GM21576 (cell line): ENCODE results near the gene FARS2.

ENCODE experiments used
- ATAC-seq: cut with Tn5 transposase; IDR thresholded peaks from one replicate; pipeline ENCODE4 v1.9.1; 2021; ENCODE audit warnings: mild to moderate bottlenecking, moderate library complexity; ENCODE audit not compliant: unreplicated experiment

Gene FARS2

DNA sequence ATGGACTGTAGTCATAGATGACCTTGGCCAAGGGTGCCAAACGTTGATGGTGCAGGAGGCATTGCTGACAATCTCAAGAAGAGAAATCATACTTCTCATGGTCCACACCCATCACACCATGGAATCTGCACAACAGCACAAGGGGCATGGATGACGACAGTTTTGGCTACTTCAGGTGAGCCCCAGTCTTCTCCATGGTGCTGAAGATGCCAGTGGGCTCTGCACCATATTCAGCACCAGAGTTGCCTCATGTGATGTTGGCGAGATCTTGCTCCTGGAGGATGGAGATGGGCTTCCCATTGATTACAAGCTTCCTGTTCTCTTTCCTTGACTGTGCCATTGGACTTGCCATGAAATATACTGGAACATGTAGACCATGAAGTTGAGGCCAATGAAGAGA is 556.6 kb downstream of the FARS2 start:
- no peak for ATAC-seq

GRCh38 chr6:5818959-5819358 is 557.6 kb downstream of the FARS2 start:
- no peak for ATAC-seq
